GM18499 (cell line): ENCODE measurements around the gene PSME2.

Experiments
- ATAC-seq: cut with Tn5 transposase; IDR thresholded peaks from one replicate; pipeline ENCODE4 v1.9.1; 2021; ENCODE audit warnings: moderate number of reproducible peaks; ENCODE audit not compliant: insufficient read depth, unreplicated experiment

The PSME2 gene

GRCh38 chr14:24146453-24146977 lies at the start of gene PSME2:
TSS of gene PSME2 (minus strand) at chr14:24146610. CDS start at chr14:24146581, 29 bp downstream.
- peak; percentile 47 for ATAC-seq

- peak; percentile 73 for ATAC-seq
These were observed 49.0 kb upstream of the PSME2 start, which contains the start of gene TM9SF1 for GRCh38 chr14:24195186-24196070. TSS of gene TM9SF1 (minus strand) at chr14:24195441. CDS start at chr14:24195019, 422 bp downstream.

GRCh38 chr14:24194873-24195185 lies 48.4 kb upstream of the PSME2 start:
- no peak for ATAC-seq

GRCh38 chr14:24194186-24194872 lies 47.9 kb upstream of the PSME2 start:
- no peak for ATAC-seq

GRCh38 chr14:24192933-24193332 lies 46.5 kb upstream of the PSME2 start:
- ATAC-seq, result no peak

- ATAC-seq, result no peak
These were observed 44.0 kb upstream of the PSME2 start for GRCh38 chr14:24190416-24190815.

- ATAC-seq, result no peak
These were observed 43.0 kb upstream of the PSME2 start for GRCh38 chr14:24189460-24189859.

GRCh38 chr14:24189059-24189375 lies 42.6 kb upstream of the PSME2 start:
- ATAC-seq, result no peak

- ATAC-seq, result peak; percentile 55
These were observed 42.0 kb upstream of the PSME2 start, which contains the start of gene IPO4 for GRCh38 chr14:24188251-24189058. TSS of gene IPO4 (minus strand) at chr14:24188816. CDS start at chr14:24188787, 29 bp downstream.

GRCh38 chr14:24187539-24187915 lies 41.1 kb upstream of the PSME2 start:
- ATAC-seq, result no peak

GRCh38 chr14:24186831-24187538 lies 40.6 kb upstream of the PSME2 start:
- no peak for ATAC-seq

- ATAC-seq, result no peak
These were observed 39.3 kb upstream of the PSME2 start for GRCh38 chr14:24185741-24186140.

- no peak for ATAC-seq
These were observed 38.6 kb upstream of the PSME2 start for GRCh38 chr14:24185026-24185425.

- no peak for ATAC-seq
These were observed 37.9 kb upstream of the PSME2 start for GRCh38 chr14:24184104-24184970.

- ATAC-seq, result no peak
These were observed 36.6 kb upstream of the PSME2 start for GRCh38 chr14:24183014-24183481.

GRCh38 chr14:24182110-24182882 lies 35.9 kb upstream of the PSME2 start:
- no peak for ATAC-seq

- no peak for ATAC-seq
These were observed 35.1 kb upstream of the PSME2 start for GRCh38 chr14:24181371-24182077.
